Measurements from ENCODE around the gene KIAA2012.

- TF ChIP-seq EZH2 (IDR thresholded peaks at IDR 0.05; ENCODE audit: borderline replicate concordance, low read length) = no peak
- TF ChIP-seq CTCF (conservative IDR thresholded peaks at IDR 0.05 in 1 of 2, IDR thresholded peaks at IDR 0.05 in 1 of 2; ENCODE audit: extremely low read depth in 1 of 2, insufficient read depth in 1 of 2, low read depth in 1 of 2, low read length in 2 of 2) = no peak
These were observed 91.4 kb downstream of the KIAA2012 start for GRCh38 chr2:202164411-202164810.

Data from mammary epithelial cell (primary cell).